Astrocyte (in vitro differentiated cells and primary cell): ENCODE results near the gene DDC. TPM values are rescaled to one million over a fixed set of nuclear protein-coding genes. Genes with fewer than 3 reads are reported as not detected.

Experiments
- DNase-seq: peaks from one replicate; pipeline ENCODE4 v3.0.0-alpha.2; 2010; ENCODE audit warnings: low read depth
- FAIRE-seq: peaks from 2 replicates; lab custom pipeline; 2011; peaks lifted over from hg19 to GRCh38; lab: Jason Lieb, UNC
- H2AFZ ChIP-seq: 2 replicates; pipeline ENCODE4 v1.6.0; 2012; ENCODE audit warnings: low read depth, low read length, inconsistent platforms
- H3K27ac ChIP-seq: 2 replicates; pipeline ENCODE4 v1.5.1; 2011; ENCODE audit warnings: low read depth, low read length, inconsistent platforms
- H3K27me3 ChIP-seq: 2 replicates; pipeline ENCODE4 v1.6.0; 2011; ENCODE audit warnings: low read length, inconsistent platforms; ENCODE audit not compliant: insufficient read depth
- H3K36me3 ChIP-seq: 2 replicates; pipeline ENCODE4 v1.5.1; 2011; ENCODE audit warnings: low read length, inconsistent platforms; ENCODE audit not compliant: insufficient read depth
- H3K4me1 ChIP-seq: 2 replicates; pipeline ENCODE4 v1.5.1; 2011; ENCODE audit warnings: low read length, inconsistent platforms; ENCODE audit not compliant: insufficient read depth
- H3K4me2 ChIP-seq: 2 replicates; pipeline ENCODE4 v1.6.0; 2012; ENCODE audit warnings: low read length, inconsistent platforms
- H3K4me3 ChIP-seq: 2 replicates; pipeline ENCODE4 v1.5.1; 2011; ENCODE audit warnings: low read depth, mild to moderate bottlenecking, low read length, inconsistent platforms; ENCODE audit not compliant: insufficient read depth
- H3K79me2 ChIP-seq: 2 replicates; pipeline ENCODE4 v1.6.0; 2012; ENCODE audit warnings: mild to moderate bottlenecking, low read length, inconsistent platforms; ENCODE audit not compliant: insufficient read depth
- H3K9ac ChIP-seq: 2 replicates; pipeline ENCODE4 v1.6.0; 2012; ENCODE audit warnings: mild to moderate bottlenecking, low read length, inconsistent platforms
- H3K9me3 ChIP-seq: 2 replicates; pipeline ENCODE4 v1.5.1; 2012; ENCODE audit warnings: low read depth, mild to moderate bottlenecking, low read length, inconsistent platforms; ENCODE audit not compliant: insufficient read depth
- H4K20me1 ChIP-seq: 2 replicates; pipeline ENCODE4 v1.6.0; 2012; ENCODE audit warnings: low read length, inconsistent platforms; ENCODE audit not compliant: insufficient read depth
- H3K27ac Mint-ChIP-seq: one replicate; pipeline ENCODE4 v1.8.0; 2021; ENCODE audit warnings: mild to moderate bottlenecking, mixed read lengths; ENCODE audit not compliant: unreplicated experiment
- H3K27me3 Mint-ChIP-seq: one replicate; pipeline ENCODE4 v1.8.0; 2021; ENCODE audit warnings: low read depth, mixed read lengths; ENCODE audit not compliant: unreplicated experiment
- H3K36me3 Mint-ChIP-seq: one replicate; pipeline ENCODE4 v1.8.0; 2021; ENCODE audit warnings: low read depth, mixed read lengths; ENCODE audit not compliant: unreplicated experiment
- H3K4me1 Mint-ChIP-seq: one replicate; pipeline ENCODE4 v1.8.0; 2021; ENCODE audit warnings: low read depth, mixed read lengths; ENCODE audit not compliant: unreplicated experiment
- H3K4me3 Mint-ChIP-seq: one replicate; pipeline ENCODE4 v1.8.0; 2021; ENCODE audit warnings: mild to moderate bottlenecking, moderate library complexity, mixed read lengths; ENCODE audit not compliant: unreplicated experiment
- H3K9me3 Mint-ChIP-seq: one replicate; pipeline ENCODE4 v1.8.0; 2021; ENCODE audit warnings: mild to moderate bottlenecking, mixed read lengths; ENCODE audit not compliant: unreplicated experiment
- EZH2 ChIP-seq: IDR thresholded peaks from 2 replicates; pipeline ENCODE4 v1.6.1; 2012; ENCODE audit warnings: mild to moderate bottlenecking, low read length, inconsistent platforms; ENCODE audit not compliant: insufficient read depth
- total RNA-seq: library from RNA; stranded (reverse); gene quantifications from 2 replicates; pipeline ENCODE4 v1.2.1, GENCODE V29; 2021
- TF ChIP-seq, protein P1 (sequence below): IDR thresholded peaks from 2 replicates; pipeline ENCODE4 v1.5.1; 2011; ENCODE audit warnings: low read depth, mild to moderate bottlenecking, inconsistent platforms, low read length, moderate library complexity; ENCODE audit not compliant: insufficient read depth

The DDC gene
- total RNA-seq, 1 donor from 2014 or later: not detected

DNA sequence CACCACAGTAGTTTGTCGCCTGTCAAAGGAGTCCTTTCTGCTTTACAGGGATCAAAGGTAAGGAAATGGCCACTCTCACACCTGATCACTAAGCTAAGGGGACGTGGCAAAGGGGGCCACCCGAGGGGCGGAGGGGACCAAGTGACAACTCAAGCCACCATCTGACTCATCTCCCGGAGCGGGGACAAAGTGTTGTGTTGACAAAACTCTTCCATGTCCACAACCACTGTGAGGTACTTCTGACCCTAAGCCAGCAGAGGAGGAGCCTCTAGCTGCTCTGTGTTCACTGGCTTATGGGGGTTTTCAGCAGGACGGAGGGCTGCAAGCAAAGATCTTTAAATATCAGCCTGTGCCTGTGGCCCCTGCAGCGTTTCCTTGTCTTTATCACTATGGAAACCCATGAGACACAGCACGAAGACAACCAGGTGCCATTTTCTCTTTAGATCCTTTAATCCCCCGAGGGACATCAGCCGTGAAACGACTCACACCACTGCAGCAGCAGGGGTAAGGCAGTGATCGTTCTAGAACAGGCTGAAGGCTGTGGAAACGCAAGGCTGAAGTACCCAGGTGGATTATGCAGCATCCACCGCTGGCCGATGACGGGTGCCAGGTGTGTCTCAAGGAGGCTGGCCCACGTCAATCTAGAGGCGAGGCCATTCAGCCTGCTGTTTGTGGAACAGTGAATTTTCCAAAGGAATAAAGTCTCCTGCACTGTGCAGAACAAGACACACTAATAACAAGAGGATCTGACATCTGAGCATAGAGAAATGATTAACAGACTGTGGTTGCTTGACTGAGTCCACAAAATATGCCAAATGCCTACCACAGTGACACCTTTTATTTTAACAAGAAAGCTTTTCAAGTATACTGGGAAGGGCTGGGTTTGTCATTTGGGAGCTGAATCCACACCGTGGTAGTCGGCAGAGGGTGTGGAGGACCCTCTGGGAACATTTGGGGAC lies 26.6 kb upstream of the DDC start:
- H3K9ac ChIP-seq: no peak overlapping the region
- H3K4me3 ChIP-seq: no peak overlapping the region
- no peaks in the 10 kb centered on the region for H3K9me3 Mint-ChIP-seq
- H2AFZ ChIP-seq: no peak overlapping the region
- no peaks in the 10 kb centered on the region for H3K27me3 Mint-ChIP-seq
- H3K27ac Mint-ChIP-seq: no peak overlapping the region
- H4K20me1 ChIP-seq: peaks cover 8% of the 10 kb centered on the region
- peaks cover 3% of the 10 kb centered on the region for H3K4me1 Mint-ChIP-seq
- DNase-seq (no peak), FAIRE-seq (no peak)
- no peak overlapping the region for H3K4me2 ChIP-seq
- peaks cover 35% of the 10 kb centered on the region for H3K36me3 Mint-ChIP-seq
- TF ChIP-seq, protein P1, sequence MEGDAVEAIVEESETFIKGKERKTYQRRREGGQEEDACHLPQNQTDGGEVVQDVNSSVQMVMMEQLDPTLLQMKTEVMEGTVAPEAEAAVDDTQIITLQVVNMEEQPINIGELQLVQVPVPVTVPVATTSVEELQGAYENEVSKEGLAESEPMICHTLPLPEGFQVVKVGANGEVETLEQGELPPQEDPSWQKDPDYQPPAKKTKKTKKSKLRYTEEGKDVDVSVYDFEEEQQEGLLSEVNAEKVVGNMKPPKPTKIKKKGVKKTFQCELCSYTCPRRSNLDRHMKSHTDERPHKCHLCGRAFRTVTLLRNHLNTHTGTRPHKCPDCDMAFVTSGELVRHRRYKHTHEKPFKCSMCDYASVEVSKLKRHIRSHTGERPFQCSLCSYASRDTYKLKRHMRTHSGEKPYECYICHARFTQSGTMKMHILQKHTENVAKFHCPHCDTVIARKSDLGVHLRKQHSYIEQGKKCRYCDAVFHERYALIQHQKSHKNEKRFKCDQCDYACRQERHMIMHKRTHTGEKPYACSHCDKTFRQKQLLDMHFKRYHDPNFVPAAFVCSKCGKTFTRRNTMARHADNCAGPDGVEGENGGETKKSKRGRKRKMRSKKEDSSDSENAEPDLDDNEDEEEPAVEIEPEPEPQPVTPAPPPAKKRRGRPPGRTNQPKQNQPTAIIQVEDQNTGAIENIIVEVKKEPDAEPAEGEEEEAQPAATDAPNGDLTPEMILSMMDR: no peak
- no peak for TF ChIP-seq EZH2
- no peaks in the 10 kb centered on the region for H3K27me3 ChIP-seq
- H3K4me3 Mint-ChIP-seq: no peak overlapping the region
- H3K27ac ChIP-seq: no peak overlapping the region
- H3K9me3 ChIP-seq: no peaks in the 10 kb centered on the region
- peaks cover 20% of the 10 kb centered on the region for H3K36me3 ChIP-seq
- no peaks in the 10 kb centered on the region for H3K4me1 ChIP-seq
- no peaks in the 10 kb centered on the region for H3K79me2 ChIP-seq

DNA sequence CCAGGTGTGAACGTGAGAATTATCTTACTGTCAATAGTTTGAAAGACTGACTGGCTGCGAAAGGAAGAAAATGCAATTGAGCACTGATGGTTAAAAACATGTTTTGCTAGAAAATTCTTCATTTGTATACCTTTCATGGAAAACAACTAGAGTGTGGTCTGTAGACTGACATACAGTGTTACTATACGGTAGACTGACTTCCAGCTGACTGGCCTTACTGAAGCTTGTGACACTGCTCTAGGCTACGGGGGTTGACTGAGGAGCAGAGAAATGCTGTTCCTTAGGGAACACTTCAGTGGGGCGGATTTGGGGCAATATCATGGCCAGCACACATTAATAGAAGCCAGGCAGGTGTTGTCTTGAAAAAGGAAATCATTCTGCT lies 25.9 kb upstream of the DDC start:
- Mint-ChIP-seq H3K36me3 (peaks cover 31% of the 10 kb centered on the region), H3K27ac (no peak overlapping the region), H3K4me3 (no peak overlapping the region), H3K27me3 (no peaks in the 10 kb centered on the region), H3K9me3 (peaks cover 3% of the 10 kb centered on the region), H3K4me1 (peaks cover 3% of the 10 kb centered on the region)
- Histone ChIP-seq H3K9ac (no peak overlapping the region), H2AFZ (no peak overlapping the region), H3K79me2 (no peaks in the 10 kb centered on the region), H4K20me1 (peaks cover 8% of the 10 kb centered on the region), H3K27ac (no peak overlapping the region), H3K9me3 (no peaks in the 10 kb centered on the region), H3K27me3 (no peaks in the 10 kb centered on the region), H3K4me2 (no peak overlapping the region), H3K4me3 (no peak overlapping the region), H3K36me3 (peaks cover 20% of the 10 kb centered on the region), H3K4me1 (no peaks in the 10 kb centered on the region)
- FAIRE-seq: no peak
- no peak for DNase-seq
- TF ChIP-seq EZH2: no peak
- TF ChIP-seq, protein P1: no peak

DNA sequence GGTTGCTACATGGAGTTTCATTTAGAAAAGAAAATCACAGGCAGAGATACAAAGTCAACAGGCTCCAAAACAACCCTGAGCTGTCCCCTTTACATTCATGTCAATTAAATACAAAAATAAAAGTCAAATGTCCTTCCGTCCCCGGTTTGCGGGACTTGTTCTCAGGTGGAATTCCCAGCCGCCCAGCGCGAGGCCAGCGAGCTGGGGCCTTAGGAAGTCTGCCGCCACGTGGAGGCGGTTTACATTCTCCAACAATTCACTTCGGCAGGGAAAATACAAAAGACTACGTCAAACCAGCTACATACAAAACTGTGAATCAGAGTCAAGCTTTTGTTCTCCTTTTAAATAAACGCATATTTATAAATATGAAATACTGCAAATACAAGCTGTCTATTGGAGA lies 25.3 kb upstream of the DDC start:
- Histone ChIP-seq H2AFZ (no peak overlapping the region), H3K9me3 (no peaks in the 10 kb centered on the region), H3K36me3 (peaks cover 20% of the 10 kb centered on the region), H3K4me1 (no peaks in the 10 kb centered on the region), H3K27ac (no peak overlapping the region), H3K4me3 (no peak overlapping the region), H3K4me2 (no peak overlapping the region), H4K20me1 (peaks cover 7% of the 10 kb centered on the region), H3K79me2 (no peaks in the 10 kb centered on the region), H3K9ac (no peak overlapping the region), H3K27me3 (no peaks in the 10 kb centered on the region)
- H3K4me3 Mint-ChIP-seq: no peak overlapping the region
- TF ChIP-seq, protein P1: no peak
- no peak for DNase-seq
- H3K36me3 Mint-ChIP-seq: peaks cover 28% of the 10 kb centered on the region
- no peak for FAIRE-seq
- H3K4me1 Mint-ChIP-seq: peaks cover 3% of the 10 kb centered on the region
- no peaks in the 10 kb centered on the region for H3K27me3 Mint-ChIP-seq
- peaks cover 3% of the 10 kb centered on the region for H3K9me3 Mint-ChIP-seq
- H3K27ac Mint-ChIP-seq: no peak overlapping the region
